Rectal smooth muscle tissue (tissue), 1 donor: ENCODE measurements around the gene ARHGEF6.

Source experiments
- H3K27ac ChIP-seq: one replicate; pipeline ENCODE4 v1.7.0; 2013; ENCODE audit warnings: low read depth, low read length, inconsistent platforms
- H3K27me3 ChIP-seq: one replicate; pipeline ENCODE4 v1.7.0; 2013; ENCODE audit warnings: low read length; ENCODE audit not compliant: control insufficient read depth, insufficient read depth
- H3K36me3 ChIP-seq: one replicate; pipeline ENCODE4 v1.7.0; 2013; ENCODE audit warnings: low read length; ENCODE audit not compliant: control insufficient read depth, insufficient read depth
- H3K4me1 ChIP-seq: one replicate; pipeline ENCODE4 v1.7.0; 2013; ENCODE audit warnings: low read length; ENCODE audit not compliant: control insufficient read depth, insufficient read depth
- H3K4me3 ChIP-seq: one replicate; pipeline ENCODE4 v1.7.0; 2013; ENCODE audit warnings: low read length
- H3K9ac ChIP-seq: one replicate; pipeline ENCODE4 v1.7.0; 2013; ENCODE audit warnings: low read length

The ARHGEF6 gene

GRCh38 chrX:136639506-136640176 is 141.1 kb downstream of the ARHGEF6 start:
- H3K27ac ChIP-seq, result no peak overlapping the region
- no peak overlapping the region for H3K4me3 ChIP-seq
- no peaks in the 10 kb centered on the region for H3K4me1 ChIP-seq
- H3K36me3 ChIP-seq, result no peaks in the 10 kb centered on the region
- H3K9ac ChIP-seq, result no peak overlapping the region
- H3K27me3 ChIP-seq, result no peaks in the 10 kb centered on the region

- no peak overlapping the region for H3K27ac ChIP-seq
- H3K4me3 ChIP-seq, result no peak overlapping the region
- no peaks in the 10 kb centered on the region for H3K4me1 ChIP-seq
- no peaks in the 10 kb centered on the region for H3K36me3 ChIP-seq
- no peaks in the 10 kb centered on the region for H3K27me3 ChIP-seq
- H3K9ac ChIP-seq, result no peak overlapping the region
Observed at GRCh38 chrX:136636121-136636520, 144.6 kb downstream of the ARHGEF6 start.

GRCh38 chrX:136635235-136635634 is 145.5 kb downstream of the ARHGEF6 start:
- H3K4me3 ChIP-seq, result no peak overlapping the region
- H3K4me1 ChIP-seq, result no peaks in the 10 kb centered on the region
- H3K27ac ChIP-seq, result no peak overlapping the region
- H3K36me3 ChIP-seq, result no peaks in the 10 kb centered on the region
- H3K27me3 ChIP-seq, result no peaks in the 10 kb centered on the region
- H3K9ac ChIP-seq, result no peak overlapping the region

- Histone ChIP-seq H3K27me3 (peaks cover 3% of the 10 kb centered on the region), H3K36me3 (no peaks in the 10 kb centered on the region), H3K9ac (no peak overlapping the region), H3K27ac (no peak overlapping the region), H3K4me1 (no peaks in the 10 kb centered on the region), H3K4me3 (no peak overlapping the region)
Observed at GRCh38 chrX:136630881-136631280, 149.9 kb downstream of the ARHGEF6 start.

- Histone ChIP-seq H3K27me3 (peaks cover 3% of the 10 kb centered on the region), H3K4me3 (no peak overlapping the region), H3K27ac (no peak overlapping the region), H3K36me3 (no peaks in the 10 kb centered on the region), H3K9ac (no peak overlapping the region), H3K4me1 (no peaks in the 10 kb centered on the region)
Observed at GRCh38 chrX:136629084-136629750, 151.5 kb downstream of the ARHGEF6 start.

- peaks cover 3% of the 10 kb centered on the region for H3K27me3 ChIP-seq
- no peak overlapping the region for H3K27ac ChIP-seq
- no peak overlapping the region for H3K9ac ChIP-seq
Observed at GRCh38 chrX:136627409-136627808, 153.3 kb downstream of the ARHGEF6 start.

GRCh38 chrX:136626891-136627290 is 153.8 kb downstream of the ARHGEF6 start:
- Histone ChIP-seq H3K9ac (no peak overlapping the region), H3K4me1 (no peaks in the 10 kb centered on the region), H3K36me3 (no peaks in the 10 kb centered on the region), H3K27me3 (peaks cover 4% of the 10 kb centered on the region), H3K4me3 (no peak overlapping the region), H3K27ac (no peak overlapping the region)

More at GRCh38 chrX:136627409-136627808, 153.3 kb downstream of the ARHGEF6 start:
- Histone ChIP-seq H3K4me1 (no peaks in the 10 kb centered on the region), H3K4me3 (no peak overlapping the region), H3K36me3 (no peaks in the 10 kb centered on the region)

- H3K27me3 ChIP-seq, result peaks cover 6% of the 10 kb centered on the region
- no peak overlapping the region for H3K27ac ChIP-seq
- H3K36me3 ChIP-seq, result no peaks in the 10 kb centered on the region
- H3K4me3 ChIP-seq, result no peak overlapping the region
- H3K9ac ChIP-seq, result no peak overlapping the region
- H3K4me1 ChIP-seq, result no peaks in the 10 kb centered on the region
Observed at GRCh38 chrX:136626237-136626636, 154.5 kb downstream of the ARHGEF6 start.

GRCh38 chrX:136625246-136625645 is 155.5 kb downstream of the ARHGEF6 start:
- H3K36me3 ChIP-seq, result no peaks in the 10 kb centered on the region
- H3K27ac ChIP-seq, result no peak overlapping the region
- peaks cover 6% of the 10 kb centered on the region for H3K27me3 ChIP-seq
- no peak overlapping the region for H3K9ac ChIP-seq
- H3K4me3 ChIP-seq, result no peak overlapping the region
- H3K4me1 ChIP-seq, result no peaks in the 10 kb centered on the region

- Histone ChIP-seq H3K4me3 (no peak overlapping the region), H3K27ac (no peak overlapping the region), H3K9ac (no peak overlapping the region), H3K36me3 (no peaks in the 10 kb centered on the region), H3K27me3 (peaks cover 5% of the 10 kb centered on the region), H3K4me1 (no peaks in the 10 kb centered on the region)
Observed at GRCh38 chrX:136623396-136623795, 157.3 kb downstream of the ARHGEF6 start.

- no peak overlapping the region for H3K27ac ChIP-seq
- H3K4me3 ChIP-seq, result no peak overlapping the region
- no peaks in the 10 kb centered on the region for H3K4me1 ChIP-seq
- H3K9ac ChIP-seq, result no peak overlapping the region
- no peaks in the 10 kb centered on the region for H3K36me3 ChIP-seq
- H3K27me3 ChIP-seq, result peaks cover 5% of the 10 kb centered on the region
Observed at GRCh38 chrX:136622568-136622967, 158.2 kb downstream of the ARHGEF6 start.

- Histone ChIP-seq H3K36me3 (no peaks in the 10 kb centered on the region), H3K27ac (no peak overlapping the region), H3K27me3 (peaks cover 5% of the 10 kb centered on the region), H3K9ac (no peak overlapping the region), H3K4me1 (no peaks in the 10 kb centered on the region), H3K4me3 (no peak overlapping the region)
Observed at GRCh38 chrX:136620780-136621179, 160.0 kb downstream of the ARHGEF6 start.
